ENCODE data around the gene BTBD10. TPM values are rescaled to one million over a fixed set of nuclear protein-coding genes. Genes with fewer than 3 reads are reported as not detected.

BTBD10 gene
- total RNA-seq, 2 experiments from 2014 or later: 23.0 to 23.7 TPM

DNA sequence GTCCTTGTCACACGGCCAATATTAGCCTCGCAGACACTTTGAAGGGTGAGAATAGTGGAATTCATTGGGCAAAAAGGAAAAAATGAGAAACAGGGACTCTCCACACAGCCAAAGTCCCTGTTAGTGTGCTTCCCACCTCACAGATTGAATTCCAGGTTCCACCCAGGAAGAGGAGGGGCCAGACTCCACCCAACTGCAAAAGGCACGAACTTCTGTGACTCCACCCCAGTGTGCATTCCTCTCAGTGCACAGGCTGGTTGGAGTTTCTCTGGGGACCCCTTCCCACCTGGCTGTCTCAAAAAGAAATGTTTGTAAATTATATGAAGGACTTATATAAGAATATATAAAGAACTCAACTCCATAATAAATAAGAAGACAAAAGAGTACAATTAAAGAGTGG, 12.1 kb upstream of the BTBD10 start:
- H3K36me3 ChIP-seq (ENCODE audit: insufficient read depth, low read length): no peaks in the 10 kb centered on the region
- CTCF ChIA-PET (ENCODE audit: unreplicated experiment): no interaction called here
- no TSS peak for BruUV-seq (replicated peaks)

DNA sequence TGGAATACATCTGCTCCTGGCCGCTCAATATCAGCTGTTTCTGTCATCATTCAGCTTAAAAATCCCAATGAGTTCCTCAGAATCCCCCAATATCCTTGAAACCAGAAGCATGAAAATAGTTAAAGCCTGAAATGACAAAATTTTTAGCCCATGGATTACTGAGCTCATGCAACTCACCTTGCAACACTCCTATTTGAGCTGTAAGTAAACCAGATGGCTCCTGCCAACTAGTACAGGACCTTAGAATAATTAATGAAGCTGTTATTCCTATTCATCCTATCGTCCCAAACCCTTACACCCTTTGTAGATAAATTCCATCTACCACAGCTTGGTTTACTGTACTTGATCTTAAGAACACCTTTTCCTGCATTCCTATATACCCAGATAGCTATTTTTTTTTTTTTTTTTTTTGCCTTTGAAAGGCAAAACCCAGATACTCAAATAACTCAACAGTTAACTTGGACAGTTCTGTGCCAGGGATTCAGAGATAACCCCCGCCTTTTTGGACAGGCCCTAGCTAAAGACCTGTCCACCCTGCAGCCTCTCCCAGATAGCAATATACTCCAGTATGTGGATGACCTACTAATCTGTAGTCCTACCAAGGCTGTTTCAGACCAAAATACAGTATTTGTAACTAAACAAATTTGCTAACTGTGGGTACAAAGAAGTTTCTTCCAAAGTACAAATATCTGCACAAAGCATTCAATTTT, 10.1 kb upstream of the BTBD10 start:
- H3K4me3 ChIP-seq (ENCODE audit: low read depth, low read length, poor library complexity, severe bottlenecking): no peak overlapping the region
- H2AFZ ChIP-seq (ENCODE audit: low read length): no peak overlapping the region
- TF ChIP-seq EZH2phosphoT487 (IDR thresholded peaks at IDR 0.05; ENCODE audit: borderline replicate concordance, low read depth, low read length): no peak
- TF ChIP-seq, protein P1, sequence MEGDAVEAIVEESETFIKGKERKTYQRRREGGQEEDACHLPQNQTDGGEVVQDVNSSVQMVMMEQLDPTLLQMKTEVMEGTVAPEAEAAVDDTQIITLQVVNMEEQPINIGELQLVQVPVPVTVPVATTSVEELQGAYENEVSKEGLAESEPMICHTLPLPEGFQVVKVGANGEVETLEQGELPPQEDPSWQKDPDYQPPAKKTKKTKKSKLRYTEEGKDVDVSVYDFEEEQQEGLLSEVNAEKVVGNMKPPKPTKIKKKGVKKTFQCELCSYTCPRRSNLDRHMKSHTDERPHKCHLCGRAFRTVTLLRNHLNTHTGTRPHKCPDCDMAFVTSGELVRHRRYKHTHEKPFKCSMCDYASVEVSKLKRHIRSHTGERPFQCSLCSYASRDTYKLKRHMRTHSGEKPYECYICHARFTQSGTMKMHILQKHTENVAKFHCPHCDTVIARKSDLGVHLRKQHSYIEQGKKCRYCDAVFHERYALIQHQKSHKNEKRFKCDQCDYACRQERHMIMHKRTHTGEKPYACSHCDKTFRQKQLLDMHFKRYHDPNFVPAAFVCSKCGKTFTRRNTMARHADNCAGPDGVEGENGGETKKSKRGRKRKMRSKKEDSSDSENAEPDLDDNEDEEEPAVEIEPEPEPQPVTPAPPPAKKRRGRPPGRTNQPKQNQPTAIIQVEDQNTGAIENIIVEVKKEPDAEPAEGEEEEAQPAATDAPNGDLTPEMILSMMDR (conservative IDR thresholded peaks at IDR 0.05; ENCODE audit: low read length): no peak
- BruUV-seq (replicated peaks): no TSS peak
- ChIA-PET POLR2A (interaction anchor here (0.6 to 1.1 kb wide), 4 partner anchors 10 to 1976 kb away, joined by 3 to 4 read pairs (median 3); partner anchors contain the start of gene BTBD10), CTCF (ENCODE audit: unreplicated experiment) (interaction anchor here (0.6 kb wide), 1 partner anchor 196 kb away, joined by 3 read pairs; the partner anchor contains the start of gene FAR1)
- H3K79me2 ChIP-seq (ENCODE audit: insufficient read depth, low read depth, low read length): no peaks in the 10 kb centered on the region
- no peaks in the 10 kb centered on the region for H3K36me3 ChIP-seq (ENCODE audit: insufficient read depth, low read length)
- H3K9me2 ChIP-seq (ENCODE audit: insufficient read depth, low read length): no peaks in the 10 kb centered on the region
- H3K4me1 ChIP-seq (ENCODE audit: insufficient read depth, low read length, poor library complexity, severe bottlenecking): no peaks in the 10 kb centered on the region
- no peaks in the 10 kb centered on the region for H3K9me3 ChIP-seq (ENCODE audit: low read length)
- no peaks in the 10 kb centered on the region for H4K20me1 ChIP-seq (ENCODE audit: insufficient read depth, low read length)
- intact Hi-C loops (cut with micrococcal nuclease; ENCODE audit: unreplicated experiment): no loop called here
- H3K27ac ChIP-seq (ENCODE audit: low read depth, low read length, poor library complexity, severe bottlenecking): no peak overlapping the region
- no peak for DNase-seq (ENCODE audit: low spot score)
- H3K4me2 ChIP-seq (ENCODE audit: low read length): no peak overlapping the region

More for the DNA sequence above, 12.1 kb upstream of the BTBD10 start:
- Histone ChIP-seq H3K27ac (ENCODE audit: low read depth, low read length, poor library complexity, severe bottlenecking) (no peak overlapping the region), H4K20me1 (ENCODE audit: insufficient read depth, low read length) (no peaks in the 10 kb centered on the region), H3K9me3 (ENCODE audit: low read length) (no peaks in the 10 kb centered on the region), H3K9me2 (ENCODE audit: insufficient read depth, low read length) (no peaks in the 10 kb centered on the region), H3K79me2 (ENCODE audit: insufficient read depth, low read depth, low read length) (no peaks in the 10 kb centered on the region), H3K4me2 (ENCODE audit: low read length) (no peak overlapping the region), H3K4me3 (ENCODE audit: low read depth, low read length, poor library complexity, severe bottlenecking) (no peak overlapping the region), H3K4me1 (ENCODE audit: insufficient read depth, low read length, poor library complexity, severe bottlenecking) (no peaks in the 10 kb centered on the region), H2AFZ (ENCODE audit: low read length) (no peak overlapping the region)
- intact Hi-C loops (cut with micrococcal nuclease; ENCODE audit: unreplicated experiment): no loop called here
- POLR2A ChIA-PET: no interaction called here
- no peak for DNase-seq (ENCODE audit: low spot score)
- TF ChIP-seq, protein P1 (conservative IDR thresholded peaks at IDR 0.05; ENCODE audit: low read length): no peak
- TF ChIP-seq EZH2phosphoT487 (IDR thresholded peaks at IDR 0.05; ENCODE audit: borderline replicate concordance, low read depth, low read length): no peak

DNA sequence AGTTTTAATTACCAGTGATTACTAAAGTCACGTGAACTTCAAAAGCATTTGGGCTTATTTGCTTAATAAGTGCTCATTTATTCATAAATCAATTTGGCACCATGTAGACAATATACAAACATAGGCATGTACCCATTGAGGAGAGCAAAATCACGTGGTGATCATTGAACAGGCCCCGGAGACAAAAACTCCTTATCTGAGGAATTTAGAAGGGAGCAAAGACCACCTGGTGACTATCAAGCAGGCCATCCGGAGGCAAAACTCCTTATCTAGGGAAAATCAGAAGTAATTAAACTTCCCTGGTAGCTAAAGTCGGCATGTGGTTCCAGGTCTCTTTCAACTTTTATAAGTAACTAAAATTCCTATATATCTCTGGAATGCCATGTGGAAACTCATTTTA, 5.7 kb upstream of the BTBD10 start:
- H2AFZ ChIP-seq (ENCODE audit: low read length): no peak overlapping the region
- no peak overlapping the region for H3K27ac ChIP-seq (ENCODE audit: low read depth, low read length, poor library complexity, severe bottlenecking)
- no peaks in the 10 kb centered on the region for H3K36me3 ChIP-seq (ENCODE audit: insufficient read depth, low read length)
- H3K4me2 ChIP-seq (ENCODE audit: low read length): no peak overlapping the region
- TF ChIP-seq, protein P1 (conservative IDR thresholded peaks at IDR 0.05; ENCODE audit: low read length): no peak
- no peak for TF ChIP-seq EZH2phosphoT487 (IDR thresholded peaks at IDR 0.05; ENCODE audit: borderline replicate concordance, low read depth, low read length)
- ChIA-PET POLR2A (no interaction called here), CTCF (ENCODE audit: unreplicated experiment) (no interaction called here)
- no peaks in the 10 kb centered on the region for H4K20me1 ChIP-seq (ENCODE audit: insufficient read depth, low read length)
- intact Hi-C loops (cut with micrococcal nuclease; ENCODE audit: unreplicated experiment): loop anchor here (10.0 kb wide), 1 partner anchor 606 kb away; no protein-coding TSS in a partner anchor
- no peak overlapping the region for H3K4me3 ChIP-seq (ENCODE audit: low read depth, low read length, poor library complexity, severe bottlenecking)
- DNase-seq (ENCODE audit: low spot score): no peak
- H3K9me3 ChIP-seq (ENCODE audit: low read length): no peaks in the 10 kb centered on the region
- no peaks in the 10 kb centered on the region for H3K9me2 ChIP-seq (ENCODE audit: insufficient read depth, low read length)
- H3K4me1 ChIP-seq (ENCODE audit: insufficient read depth, low read length, poor library complexity, severe bottlenecking): peaks cover 6% of the 10 kb centered on the region
- H3K79me2 ChIP-seq (ENCODE audit: insufficient read depth, low read depth, low read length): no peaks in the 10 kb centered on the region
- no TSS peak for BruUV-seq (replicated peaks)

Data from OCI-LY7 (cell line).